Caco-2 (cell line): Measurements from ENCODE around the gene SFTA2. TPM values are rescaled to one million over a fixed set of nuclear protein-coding genes. Genes with fewer than 3 reads are reported as not detected.
"Not testable (repeated sequence)": the region's sequence is repeated elsewhere in the genome, so short reads cannot be mapped to it uniquely, and the experiment has no call there.

Experiments
- BruUV-seq: library from RNA; stranded (reverse); fragments of 400-500 nt; replicated peaks from 2 replicates; lab custom pipeline; 2021; lab: Mats Ljungman, UMichigan
- CTCF ChIA-PET: fragments of 300-600 bp; sonication (Branson Sonifier 250); formaldehyde crosslinking; loops from one replicate; lab custom pipeline; 2022; ENCODE audit warnings: antibody characterized with exemption; lab: Charles Lee
- POLR2A ChIA-PET: fragments of 300-600 bp; sonication (Branson Sonifier 250); formaldehyde crosslinking; loops from one replicate; lab custom pipeline; 2022; ENCODE audit warnings: antibody characterized with exemption; lab: Charles Lee
- DNase-seq, 2 experiments: peaks; one replicate each; pipeline versions ENCODE4 v3.0.0 to v3.0.0-alpha.2; 2020 to 2022
- H3K27me3 ChIP-seq: replicated peaks from 2 replicates; pipeline ENCODE4 v1.6.0; 2011; ENCODE audit warnings: low read length; ENCODE audit not compliant: control insufficient read depth, insufficient read depth
- H3K36me3 ChIP-seq: 2 replicates; pipeline ENCODE4 v1.5.1; 2011; ENCODE audit warnings: low read length; ENCODE audit not compliant: control insufficient read depth, insufficient read depth
- H3K4me1 ChIP-seq: fragments of 250-450 bp; sonication (Bioruptor Pico); 2 replicates; pipeline ENCODE4 v1.5.1; 2020; ENCODE audit warnings: mild to moderate bottlenecking
- H3K4me3 ChIP-seq: 2 replicates; pipeline ENCODE4 v1.5.1; 2011; ENCODE audit warnings: low read depth, mild to moderate bottlenecking, control low read depth, low read length
- H3K9me3 ChIP-seq: fragments of 250-450 bp; sonication (Bioruptor Pico); 2 replicates; pipeline ENCODE4 v1.5.1; 2020; ENCODE audit warnings: mild to moderate bottlenecking, moderate library complexity
- H3K27ac Mint-ChIP-seq: one replicate; pipeline ENCODE4 v1.8.0; 2022; ENCODE audit warnings: mixed read lengths; ENCODE audit not compliant: unreplicated experiment
- H3K27me3 Mint-ChIP-seq: one replicate; pipeline ENCODE4 v1.8.0; 2022; ENCODE audit warnings: mixed read lengths; ENCODE audit not compliant: insufficient read depth, unreplicated experiment
- H3K36me3 Mint-ChIP-seq: one replicate; pipeline ENCODE4 v1.8.0; 2022; ENCODE audit warnings: mild to moderate bottlenecking, mixed read lengths; ENCODE audit not compliant: insufficient read depth, unreplicated experiment
- H3K4me1 Mint-ChIP-seq: one replicate; pipeline ENCODE4 v1.8.0; 2022; ENCODE audit warnings: low read depth, mixed read lengths; ENCODE audit not compliant: unreplicated experiment
- H3K4me3 Mint-ChIP-seq: one replicate; pipeline ENCODE4 v1.8.0; 2022; ENCODE audit warnings: mild to moderate bottlenecking, moderate library complexity, mixed read lengths; ENCODE audit not compliant: unreplicated experiment
- H3K9me3 Mint-ChIP-seq: one replicate; pipeline ENCODE4 v1.8.0; 2022; ENCODE audit warnings: mixed read lengths; ENCODE audit not compliant: unreplicated experiment
- intact Hi-C: fragments of 100-400 bp; cut with micrococcal nuclease; formaldehyde crosslinking; loops from one replicate; pipeline ENCODE4 v1.10.0; 2022; ENCODE audit not compliant: unreplicated experiment
- total RNA-seq: library from RNA; stranded (reverse); gene quantifications from 2 replicates; pipeline ENCODE4 v1.2.3, GENCODE V29; 2022
- TF ChIP-seq, protein P1 (sequence below), 2 experiments: fragments of 200-600 bp in 1 of 2; IDR thresholded peaks; 1 replicate in 1 of 2; 2 replicates in 1 of 2; pipeline versions ENCODE4 v1.5.1 to v1.8.0; 2011 to 2022; ENCODE audit warnings: antibody characterized with exemption in 1 of 2, control low read depth in 1 of 2, inconsistent platforms in 1 of 2, low read depth in 1 of 2, low read length in 1 of 2, mild to moderate bottlenecking in 1 of 2, moderate library complexity in 1 of 2; ENCODE audit not compliant: insufficient read depth in 1 of 2, severe bottlenecking in 1 of 2, unreplicated experiment in 1 of 2

SFTA2 gene
- total RNA-seq, 1 experiment from 2014 or later = 9.6 TPM

DNA sequence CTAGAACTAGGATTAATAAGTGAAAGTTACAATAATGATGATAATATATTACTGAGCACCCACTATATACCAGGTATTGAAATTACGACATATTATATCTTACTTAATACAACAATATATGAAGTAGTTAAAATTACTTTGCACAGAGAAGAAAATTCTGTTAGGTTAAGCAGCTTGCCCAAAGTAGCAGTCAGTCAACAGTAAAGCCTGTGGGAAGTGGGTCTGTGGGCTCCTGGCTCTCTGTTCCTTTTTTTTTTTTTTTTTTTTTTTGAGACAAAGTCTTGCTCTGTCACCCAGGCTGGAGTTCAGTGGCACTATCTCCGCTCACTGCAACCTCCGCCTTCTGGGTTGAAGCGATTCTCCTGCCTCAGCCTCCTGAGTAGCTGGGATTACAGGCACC lies 28.7 kb downstream of the SFTA2 start:
- TF ChIP-seq, protein P1, sequence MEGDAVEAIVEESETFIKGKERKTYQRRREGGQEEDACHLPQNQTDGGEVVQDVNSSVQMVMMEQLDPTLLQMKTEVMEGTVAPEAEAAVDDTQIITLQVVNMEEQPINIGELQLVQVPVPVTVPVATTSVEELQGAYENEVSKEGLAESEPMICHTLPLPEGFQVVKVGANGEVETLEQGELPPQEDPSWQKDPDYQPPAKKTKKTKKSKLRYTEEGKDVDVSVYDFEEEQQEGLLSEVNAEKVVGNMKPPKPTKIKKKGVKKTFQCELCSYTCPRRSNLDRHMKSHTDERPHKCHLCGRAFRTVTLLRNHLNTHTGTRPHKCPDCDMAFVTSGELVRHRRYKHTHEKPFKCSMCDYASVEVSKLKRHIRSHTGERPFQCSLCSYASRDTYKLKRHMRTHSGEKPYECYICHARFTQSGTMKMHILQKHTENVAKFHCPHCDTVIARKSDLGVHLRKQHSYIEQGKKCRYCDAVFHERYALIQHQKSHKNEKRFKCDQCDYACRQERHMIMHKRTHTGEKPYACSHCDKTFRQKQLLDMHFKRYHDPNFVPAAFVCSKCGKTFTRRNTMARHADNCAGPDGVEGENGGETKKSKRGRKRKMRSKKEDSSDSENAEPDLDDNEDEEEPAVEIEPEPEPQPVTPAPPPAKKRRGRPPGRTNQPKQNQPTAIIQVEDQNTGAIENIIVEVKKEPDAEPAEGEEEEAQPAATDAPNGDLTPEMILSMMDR (IDR thresholded peaks at IDR 0.05; ENCODE audit: insufficient read depth in 1 of 2, low read depth in 1 of 2, low read length in 1 of 2, severe bottlenecking in 1 of 2, unreplicated experiment in 1 of 2) = no peak
- Histone ChIP-seq H3K4me3 (no peak overlapping the region), H3K36me3 (no peaks in the 10 kb centered on the region; the same call in 1 of the 2 replicates), H3K4me1 (peaks cover 4% of the 10 kb centered on the region; the same call in 1 of the 2 replicates), H3K9me3 (no peaks in the 10 kb centered on the region), H3K27me3 (no peaks in the 10 kb centered on the region)
- Mint-ChIP-seq H3K27me3 (no peaks in the 10 kb centered on the region), H3K27ac (no peak overlapping the region), H3K4me3 (no peak overlapping the region), H3K9me3 (no peaks in the 10 kb centered on the region), H3K36me3 (peaks cover 15% of the 10 kb centered on the region), H3K4me1 (peaks cover 9% of the 10 kb centered on the region)
- BruUV-seq = no TSS peak
- ChIA-PET CTCF (interaction anchor here (0.6 to 0.7 kb wide), 2 partner anchors 63 to 148 kb away, joined by 4 to 10 read pairs; no protein-coding TSS in a partner anchor), POLR2A (interaction anchor here (1.4 kb wide), 1 partner anchor 10 kb away, joined by 5 read pairs; the partner anchor contains the start of gene VARS2)
- intact Hi-C loops = no loop called here
- DNase-seq = no peak

- peaks cover 4% of the 10 kb centered on the region; the same call in 1 of the 2 replicates for H3K4me1 ChIP-seq
- Mint-ChIP-seq H3K27me3 (no peaks in the 10 kb centered on the region), H3K27ac (no peak overlapping the region), H3K36me3 (peaks cover 15% of the 10 kb centered on the region), H3K4me1 (peaks cover 9% of the 10 kb centered on the region), H3K4me3 (no peak overlapping the region), H3K9me3 (no peaks in the 10 kb centered on the region)
- BruUV-seq = no TSS peak
- H3K36me3 ChIP-seq = no peaks in the 10 kb centered on the region; the same call in 1 of the 2 replicates
- POLR2A ChIA-PET = no interaction called here
- H3K9me3 ChIP-seq = no peaks in the 10 kb centered on the region
- TF ChIP-seq, protein P1 (IDR thresholded peaks at IDR 0.05; ENCODE audit: insufficient read depth in 1 of 2, low read depth in 1 of 2, low read length in 1 of 2, severe bottlenecking in 1 of 2, unreplicated experiment in 1 of 2) = no peak
- CTCF ChIA-PET = interaction anchor here (0.6 kb wide), 1 partner anchor 62 kb away, joined by 4 read pairs; no protein-coding TSS in a partner anchor
- H3K4me3 ChIP-seq = no peak overlapping the region
- no peak for DNase-seq
- intact Hi-C loops = no loop called here
- no peaks in the 10 kb centered on the region for H3K27me3 ChIP-seq
Observed at GRCh38 chr6:30902709-30903108, 29.3 kb downstream of the SFTA2 start.

DNA sequence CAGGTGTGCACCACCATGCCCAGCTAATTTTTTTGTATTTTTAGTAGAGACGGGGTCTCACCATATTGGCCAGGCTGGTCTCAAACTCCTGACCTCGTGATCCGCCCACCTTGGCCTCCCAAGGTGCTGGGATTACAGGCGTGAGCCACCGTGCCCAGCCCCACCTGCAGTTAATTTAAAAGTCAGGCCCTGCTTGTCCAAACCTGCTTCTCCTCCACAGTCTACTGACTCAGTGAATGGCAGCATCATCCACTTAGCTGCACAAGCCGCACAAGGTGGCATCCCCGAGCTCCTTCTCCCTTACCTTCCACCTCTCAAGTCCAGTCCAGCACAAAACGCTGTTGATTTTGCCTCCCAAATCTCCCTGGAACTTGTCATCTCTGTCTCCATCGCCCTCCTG lies 29.8 kb downstream of the SFTA2 start:
- H3K4me1 Mint-ChIP-seq, BruUV-seq, H3K36me3 ChIP-seq, H3K27me3 ChIP-seq, H3K4me1 ChIP-seq, H3K4me3 Mint-ChIP-seq, H3K27ac Mint-ChIP-seq, H3K9me3 Mint-ChIP-seq, DNase-seq, H3K27me3 Mint-ChIP-seq, H3K4me3 ChIP-seq, intact Hi-C loops, H3K9me3 ChIP-seq: not testable (repeated sequence)
- H3K36me3 Mint-ChIP-seq = peaks cover 15% of the 10 kb centered on the region
- CTCF ChIA-PET = interaction anchor here (0.6 kb wide), 1 partner anchor 178 kb away, joined by 3 read pairs; no protein-coding TSS in a partner anchor
- POLR2A ChIA-PET = interaction anchor here (0.6 to 1.0 kb wide), 2 partner anchors 11 to 58 kb away, joined by 3 to 6 read pairs; no protein-coding TSS in a partner anchor
